NB4 (cell line): Measurements from ENCODE around the gene STX8.

ENCODE experiments used
- DNase-seq: peaks from one replicate; pipeline ENCODE4 v3.0.0; 2010; ENCODE audit warnings: low read depth
- H3K4me3 ChIP-seq: one replicate; pipeline ENCODE4 v1.5.1; 2011; ENCODE audit warnings: mild to moderate bottlenecking, low read depth, low read length, moderate library complexity
- MYC ChIP-seq: IDR thresholded peaks from 2 replicates; pipeline ENCODE4 v1.6.1; 2011; ENCODE audit warnings: low read depth, low read length
- POLR2A ChIP-seq: IDR thresholded peaks from 2 replicates; pipeline ENCODE4 v1.6.1; 2011; ENCODE audit warnings: mild to moderate bottlenecking; ENCODE audit not compliant: insufficient read length; ENCODE audit errors: extremely low read depth
- TF ChIP-seq, protein P1 (sequence below): IDR thresholded peaks from 2 replicates; pipeline ENCODE4 v1.6.1; 2011; ENCODE audit warnings: low read depth, low read length
- TF ChIP-seq, protein P2 (sequence below): IDR thresholded peaks from one replicate; pipeline ENCODE4 v1.5.1; 2012; ENCODE audit warnings: low read depth, low read length

The STX8 gene

DNA sequence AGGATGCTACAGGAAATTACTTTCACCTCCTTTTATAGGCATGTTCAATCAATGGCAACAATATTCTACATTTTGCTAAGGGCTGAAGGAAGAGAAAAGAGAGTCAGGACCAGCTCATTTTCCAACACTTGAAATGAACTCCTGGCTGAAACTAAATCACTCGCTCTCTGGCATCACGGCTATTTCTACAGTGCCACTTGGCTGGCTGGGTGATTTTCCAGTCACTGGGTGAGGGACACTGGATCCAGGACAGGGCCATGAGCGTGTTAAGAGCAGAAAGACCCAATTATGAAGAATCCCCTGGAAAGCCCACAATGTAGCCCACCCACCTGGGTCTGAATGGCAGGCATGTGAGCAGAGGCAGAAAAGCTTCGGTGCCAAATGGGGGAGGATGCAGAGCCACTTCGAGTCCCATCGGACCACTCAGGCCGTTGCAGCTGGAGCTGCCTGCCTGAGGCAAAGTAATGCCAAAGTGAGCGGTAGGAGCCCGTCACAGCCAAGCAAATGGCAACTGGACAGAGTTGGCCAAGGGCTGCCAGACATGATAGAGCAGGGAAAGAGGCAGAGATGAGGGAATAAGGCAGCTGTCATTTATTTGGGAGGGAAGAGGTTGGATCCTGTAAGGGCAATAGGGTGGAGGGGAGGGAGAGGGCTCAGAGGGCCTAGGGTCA is 246.2 kb downstream of the STX8 start:
- no peak overlapping the region for H3K4me3 ChIP-seq
- no peak for DNase-seq
- TF ChIP-seq POLR2A (no peak), MYC (no peak)
- TF ChIP-seq, protein P1, sequence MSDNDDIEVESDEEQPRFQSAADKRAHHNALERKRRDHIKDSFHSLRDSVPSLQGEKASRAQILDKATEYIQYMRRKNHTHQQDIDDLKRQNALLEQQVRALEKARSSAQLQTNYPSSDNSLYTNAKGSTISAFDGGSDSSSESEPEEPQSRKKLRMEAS, result no peak
- TF ChIP-seq, protein P2, sequence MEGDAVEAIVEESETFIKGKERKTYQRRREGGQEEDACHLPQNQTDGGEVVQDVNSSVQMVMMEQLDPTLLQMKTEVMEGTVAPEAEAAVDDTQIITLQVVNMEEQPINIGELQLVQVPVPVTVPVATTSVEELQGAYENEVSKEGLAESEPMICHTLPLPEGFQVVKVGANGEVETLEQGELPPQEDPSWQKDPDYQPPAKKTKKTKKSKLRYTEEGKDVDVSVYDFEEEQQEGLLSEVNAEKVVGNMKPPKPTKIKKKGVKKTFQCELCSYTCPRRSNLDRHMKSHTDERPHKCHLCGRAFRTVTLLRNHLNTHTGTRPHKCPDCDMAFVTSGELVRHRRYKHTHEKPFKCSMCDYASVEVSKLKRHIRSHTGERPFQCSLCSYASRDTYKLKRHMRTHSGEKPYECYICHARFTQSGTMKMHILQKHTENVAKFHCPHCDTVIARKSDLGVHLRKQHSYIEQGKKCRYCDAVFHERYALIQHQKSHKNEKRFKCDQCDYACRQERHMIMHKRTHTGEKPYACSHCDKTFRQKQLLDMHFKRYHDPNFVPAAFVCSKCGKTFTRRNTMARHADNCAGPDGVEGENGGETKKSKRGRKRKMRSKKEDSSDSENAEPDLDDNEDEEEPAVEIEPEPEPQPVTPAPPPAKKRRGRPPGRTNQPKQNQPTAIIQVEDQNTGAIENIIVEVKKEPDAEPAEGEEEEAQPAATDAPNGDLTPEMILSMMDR, result no peak

DNA sequence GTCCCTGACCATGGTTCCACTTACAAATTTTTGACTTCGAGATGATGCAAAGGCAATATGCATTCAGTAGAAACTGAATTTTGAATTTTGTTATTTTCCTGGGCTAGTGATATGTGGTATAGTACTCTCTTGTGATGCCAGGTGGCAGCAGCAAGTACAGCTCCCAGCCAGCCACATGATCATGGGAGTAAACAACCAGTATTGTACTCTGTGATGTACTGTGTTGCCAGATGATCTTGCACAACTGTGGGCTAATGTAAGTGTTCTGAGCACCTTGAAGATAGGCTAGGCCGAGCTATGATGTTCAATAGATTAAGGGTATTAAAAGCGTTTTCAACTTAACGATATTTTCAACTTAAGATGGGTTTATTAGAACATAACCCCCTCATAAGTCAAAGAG is 250.8 kb downstream of the STX8 start:
- H3K4me3 ChIP-seq, result no peak overlapping the region
- TF ChIP-seq POLR2A (no peak), MYC (no peak)
- TF ChIP-seq, protein P2, result no peak
- TF ChIP-seq, protein P1, result no peak
- no peak for DNase-seq

DNA sequence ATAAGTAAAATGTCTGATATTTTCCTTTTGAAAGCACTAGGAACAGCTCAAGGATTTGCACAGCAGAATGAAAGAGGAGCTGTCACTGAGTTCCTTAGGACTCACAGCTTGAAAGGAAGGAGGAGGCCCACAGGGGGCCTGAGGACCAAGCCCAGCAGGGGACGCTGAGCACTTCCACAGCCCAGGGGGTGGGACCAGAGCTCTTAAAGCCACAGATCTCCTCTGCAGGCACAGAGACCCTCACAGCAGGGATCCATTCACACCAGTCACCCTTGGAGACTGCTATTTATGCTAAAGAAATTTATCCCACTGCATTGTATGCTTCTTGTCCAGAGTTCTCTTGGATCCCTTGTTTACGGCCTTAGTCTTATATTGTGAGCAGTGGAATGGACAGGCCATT is 253.3 kb downstream of the STX8 start:
- peak; percentile 20 for DNase-seq
- H3K4me3 ChIP-seq, result no peak overlapping the region
- TF ChIP-seq, protein P2, result no peak
- TF ChIP-seq, protein P1, result no peak
- no peak for TF ChIP-seq MYC
- TF ChIP-seq POLR2A, result no peak

DNA sequence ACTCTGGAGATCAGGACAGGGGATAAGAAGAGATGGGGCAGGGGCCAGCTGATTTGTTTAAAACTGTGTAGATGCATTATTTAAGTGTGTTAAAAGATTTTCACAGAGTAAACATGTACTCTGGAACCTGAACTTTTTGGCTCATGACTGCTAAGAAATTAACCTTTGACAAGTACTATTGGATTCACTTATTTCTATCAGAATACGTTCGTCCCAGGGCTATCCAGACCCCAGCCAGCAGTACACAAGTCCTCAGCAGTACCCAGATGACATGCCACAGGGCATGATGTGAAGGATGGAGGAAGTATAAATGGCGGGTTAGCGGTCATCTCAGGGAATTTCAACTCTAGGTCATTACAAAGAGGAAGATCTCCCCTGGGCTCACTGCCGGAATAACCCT is 253.7 kb downstream of the STX8 start:
- no peak for DNase-seq
- no peak overlapping the region for H3K4me3 ChIP-seq
- TF ChIP-seq, protein P1, result no peak
- TF ChIP-seq POLR2A (no peak), MYC (no peak)
- TF ChIP-seq, protein P2, result no peak

DNA sequence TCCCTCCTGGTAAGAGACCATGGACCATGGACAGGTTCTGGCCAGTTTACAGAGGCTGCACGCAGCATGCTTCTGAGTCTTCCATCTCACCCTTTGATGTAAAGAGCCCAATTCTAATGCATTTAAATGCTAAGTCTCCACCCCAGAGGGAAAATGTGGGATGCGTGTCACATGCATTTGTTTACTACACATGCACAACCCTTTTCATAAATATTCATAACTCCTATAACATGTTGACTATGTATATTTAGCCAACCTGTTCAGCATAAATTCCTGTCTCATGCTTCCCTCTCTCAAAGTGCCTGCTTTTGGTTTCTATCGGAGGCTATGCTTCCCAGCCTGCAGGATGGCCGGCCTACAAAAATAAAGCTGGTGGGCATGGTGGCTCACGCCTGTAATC is 260.3 kb downstream of the STX8 start:
- no peak overlapping the region for H3K4me3 ChIP-seq
- no peak for DNase-seq
- TF ChIP-seq POLR2A (no peak), MYC (no peak)
- TF ChIP-seq, protein P2, result no peak
- TF ChIP-seq, protein P1, result no peak
